Measurements from ENCODE around the gene ZBED1.
"Not testable (repeated sequence)": the region's sequence is repeated elsewhere in the genome, so short reads cannot be mapped to it uniquely, and the experiment has no call there.

ZBED1 gene

DNA sequence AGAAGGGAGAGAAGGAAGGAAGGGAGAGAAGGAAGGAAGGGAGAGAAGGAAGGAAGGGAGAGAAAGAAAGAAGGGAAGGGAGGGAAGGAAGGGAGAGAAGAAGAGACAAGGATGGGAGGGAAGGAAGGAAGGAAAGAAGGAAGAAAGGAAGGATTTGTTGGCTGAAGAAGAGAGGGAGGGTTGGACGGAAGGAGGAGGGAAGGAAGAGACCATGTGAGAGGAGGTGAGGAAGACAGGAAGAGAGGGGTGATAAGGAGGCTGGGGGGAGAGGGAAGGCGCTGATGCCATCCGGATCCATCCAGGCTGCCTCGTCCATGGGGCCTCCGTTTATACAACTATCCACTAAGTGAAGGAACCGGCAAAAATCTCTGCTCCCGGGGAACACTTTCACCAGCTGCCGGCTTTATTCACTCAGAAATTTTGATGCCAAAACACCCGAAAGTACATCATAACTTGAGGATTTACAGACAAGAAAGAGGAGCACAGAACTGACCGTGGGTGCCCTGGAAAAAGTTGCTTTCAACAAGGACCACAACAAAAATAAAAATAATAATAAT, 14.9 kb downstream of the ZBED1 start:
- peak overlapping the region in 1 of 2 donors; percentile 29 for H3K27ac ChIP-seq (ENCODE audit: low read depth in 2 of 2, low read length in 2 of 2)
- H3K4me3 ChIP-seq (ENCODE audit: low read length in 2 of 2): no peak overlapping the region
- no peaks in the 10 kb centered on the region for H3K4me1 ChIP-seq (ENCODE audit: control insufficient read depth in 2 of 2, insufficient read depth in 2 of 2, low read length in 2 of 2)
- H3K27me3 ChIP-seq (ENCODE audit: control insufficient read depth in 2 of 2, insufficient read depth in 2 of 2, low read length in 2 of 2): no peaks in the 10 kb centered on the region
- H3K36me3 ChIP-seq (ENCODE audit: control insufficient read depth in 2 of 2, insufficient read depth in 2 of 2, low read length in 2 of 2): peaks cover 42 to 43% of the 10 kb centered on the region in 2 donors
- H3K9ac ChIP-seq (ENCODE audit: low read depth in 1 of 2, low read length in 2 of 2): no peak overlapping the region
- no peaks in the 10 kb centered on the region for H3K9me3 ChIP-seq (ENCODE audit: control insufficient read depth in 2 of 2, low read length in 2 of 2)

DNA sequence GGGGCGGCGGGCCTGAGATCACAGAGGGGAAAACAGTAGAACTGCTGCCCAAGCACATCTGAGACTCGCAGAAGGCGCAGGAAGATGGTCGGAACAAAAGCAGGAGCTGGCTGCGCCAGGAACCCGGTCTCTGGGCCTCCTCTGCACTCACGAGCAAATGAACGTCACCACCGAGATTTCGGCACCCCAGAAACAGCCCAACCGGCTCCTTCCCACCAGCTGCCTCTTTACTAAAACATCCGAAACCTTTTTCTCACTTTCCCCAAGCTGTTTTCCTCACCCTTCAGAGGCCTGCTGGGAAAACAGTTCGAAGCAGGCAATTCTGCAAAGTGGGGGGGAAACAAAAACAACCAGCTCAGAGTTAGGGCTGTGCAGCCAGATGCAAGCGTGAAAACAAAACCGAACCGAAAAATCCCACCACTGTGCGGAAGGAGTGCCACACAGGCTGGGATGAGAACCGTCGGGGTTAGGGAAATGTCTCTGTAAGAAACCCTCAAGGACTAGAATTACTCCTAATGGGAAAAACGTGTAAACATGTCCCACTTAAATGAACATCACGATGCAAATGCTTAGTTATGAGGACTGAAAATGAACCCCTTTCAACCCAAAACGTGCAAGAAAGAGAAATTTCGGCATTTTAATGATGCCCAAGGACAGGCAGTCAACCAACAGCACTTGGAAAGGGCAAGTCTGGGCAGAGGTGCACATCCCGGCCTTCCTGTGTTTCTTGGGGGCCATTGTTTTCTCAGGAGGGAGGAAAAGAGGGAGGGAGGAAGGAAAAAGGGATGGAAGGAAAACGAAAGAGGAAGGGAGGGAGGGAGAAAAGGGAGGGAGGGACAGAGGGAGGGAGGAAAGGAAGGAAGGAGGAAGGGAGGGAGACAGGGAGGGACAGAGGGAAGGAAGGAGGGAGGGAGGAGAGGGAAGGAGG, 15.8 kb downstream of the ZBED1 start:
- no peaks in the 10 kb centered on the region for H3K9me3 ChIP-seq (ENCODE audit: control insufficient read depth in 2 of 2, low read length in 2 of 2)
- peak overlapping the region in 1 of 2 donors; percentile 56 for H3K27ac ChIP-seq (ENCODE audit: low read depth in 2 of 2, low read length in 2 of 2)
- peak overlapping the region in 1 of 2 donors; percentile 9 for H3K4me3 ChIP-seq (ENCODE audit: low read length in 2 of 2)
- H3K4me1 ChIP-seq (ENCODE audit: control insufficient read depth in 2 of 2, insufficient read depth in 2 of 2, low read length in 2 of 2): no peaks in the 10 kb centered on the region
- peaks cover 34 to 35% of the 10 kb centered on the region in 2 donors for H3K36me3 ChIP-seq (ENCODE audit: control insufficient read depth in 2 of 2, insufficient read depth in 2 of 2, low read length in 2 of 2)
- H3K27me3 ChIP-seq (ENCODE audit: control insufficient read depth in 2 of 2, insufficient read depth in 2 of 2, low read length in 2 of 2): no peaks in the 10 kb centered on the region
- peak overlapping the region in 1 of 2 donors; percentile 9 for H3K9ac ChIP-seq (ENCODE audit: low read depth in 1 of 2, low read length in 2 of 2)

DNA sequence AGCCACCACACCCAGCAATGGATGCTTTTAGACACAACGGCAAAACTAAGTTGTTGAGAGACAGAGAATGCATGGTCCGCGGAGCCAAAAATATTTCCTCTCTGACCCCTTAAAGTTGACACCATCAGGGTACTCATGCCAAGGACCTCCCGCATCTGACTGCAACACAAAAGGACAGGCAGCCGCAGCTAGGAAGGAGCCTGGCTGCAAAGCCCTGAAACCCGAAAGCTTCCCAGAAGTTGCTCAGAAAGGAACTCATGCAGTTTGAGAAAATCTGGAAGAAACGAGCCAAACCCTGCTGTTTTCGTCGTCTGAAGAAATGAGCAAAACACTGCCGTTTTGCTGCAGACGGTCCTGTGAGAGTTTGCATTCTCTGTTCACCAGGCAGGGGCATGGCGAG, 16.5 kb downstream of the ZBED1 start:
- Histone ChIP-seq H3K36me3 (ENCODE audit: control insufficient read depth in 2 of 2, insufficient read depth in 2 of 2, low read length in 2 of 2) (peaks cover 28 to 30% of the 10 kb centered on the region in 2 donors), H3K9me3 (ENCODE audit: control insufficient read depth in 2 of 2, low read length in 2 of 2) (no peaks in the 10 kb centered on the region), H3K27me3 (ENCODE audit: control insufficient read depth in 2 of 2, insufficient read depth in 2 of 2, low read length in 2 of 2) (no peaks in the 10 kb centered on the region), H3K27ac (ENCODE audit: low read depth in 2 of 2, low read length in 2 of 2) (peak overlapping the region in 1 of 2 donors; percentile 56), H3K4me3 (ENCODE audit: low read length in 2 of 2) (no peak overlapping the region), H3K9ac (ENCODE audit: low read depth in 1 of 2, low read length in 2 of 2) (peak overlapping the region; percentile 9 to 32), H3K4me1 (ENCODE audit: control insufficient read depth in 2 of 2, insufficient read depth in 2 of 2, low read length in 2 of 2) (no peaks in the 10 kb centered on the region)

DNA sequence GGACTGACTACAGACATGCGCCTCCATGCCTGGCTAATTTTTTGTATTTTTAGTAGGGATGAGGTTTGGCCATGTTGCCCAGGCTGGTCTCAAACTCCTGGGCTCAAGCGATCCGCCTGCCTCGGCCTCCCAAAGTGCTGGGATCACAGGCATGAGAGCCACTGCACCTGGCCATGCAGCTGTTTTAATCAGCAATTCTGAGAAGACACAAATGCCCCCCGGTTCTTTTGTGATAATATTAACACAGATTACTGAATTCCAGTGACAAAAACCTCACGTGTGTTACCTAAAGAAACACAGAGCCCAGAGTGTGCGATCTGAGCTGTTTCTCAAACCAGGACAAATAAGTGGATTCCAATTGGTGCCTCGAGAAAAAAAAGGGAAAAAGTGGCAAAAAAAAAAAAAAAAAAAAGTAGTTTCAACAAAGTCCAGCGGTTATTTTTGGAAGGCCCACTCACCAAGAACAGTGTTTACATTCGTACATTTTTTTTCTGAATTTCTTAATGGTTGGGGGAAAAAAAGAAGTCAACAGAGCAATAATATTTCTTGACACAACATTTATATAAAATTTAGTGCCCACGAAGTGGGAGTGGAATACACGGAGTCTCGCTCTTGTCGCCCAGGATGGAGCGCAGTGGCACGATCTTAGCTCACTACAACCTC, 17.2 kb downstream of the ZBED1 start:
- peaks cover 0 to 2% of the 10 kb centered on the region in 2 donors for H3K4me1 ChIP-seq (ENCODE audit: control insufficient read depth in 2 of 2, insufficient read depth in 2 of 2, low read length in 2 of 2)
- no peak overlapping the region for H3K4me3 ChIP-seq (ENCODE audit: low read length in 2 of 2)
- H3K9ac ChIP-seq (ENCODE audit: low read depth in 1 of 2, low read length in 2 of 2): no peak overlapping the region
- no peak overlapping the region for H3K27ac ChIP-seq (ENCODE audit: low read depth in 2 of 2, low read length in 2 of 2)
- peaks cover 21 to 23% of the 10 kb centered on the region in 2 donors for H3K36me3 ChIP-seq (ENCODE audit: control insufficient read depth in 2 of 2, insufficient read depth in 2 of 2, low read length in 2 of 2)
- no peaks in the 10 kb centered on the region for H3K9me3 ChIP-seq (ENCODE audit: control insufficient read depth in 2 of 2, low read length in 2 of 2)
- H3K27me3 ChIP-seq (ENCODE audit: control insufficient read depth in 2 of 2, insufficient read depth in 2 of 2, low read length in 2 of 2): no peaks in the 10 kb centered on the region

DNA sequence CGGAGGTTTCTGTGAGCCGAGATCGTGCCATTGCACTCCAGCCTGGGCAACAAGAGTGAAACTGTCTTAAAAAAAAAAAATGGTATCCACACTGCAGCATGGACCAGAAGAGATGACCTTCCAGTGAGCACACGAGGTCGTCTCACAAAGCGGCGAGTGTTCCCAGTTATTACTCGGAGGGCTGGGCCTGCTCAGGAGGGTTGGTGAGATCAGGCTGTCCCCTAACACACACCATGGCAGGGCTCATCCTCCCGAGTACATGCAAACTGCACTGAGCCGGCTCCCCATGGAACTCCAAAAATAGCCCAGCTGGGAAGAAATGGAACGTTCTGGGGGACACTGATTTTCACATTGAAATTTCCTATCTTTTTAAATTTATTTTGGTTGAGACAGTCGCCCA, 19.2 kb downstream of the ZBED1 start:
- H3K36me3 ChIP-seq (ENCODE audit: control insufficient read depth in 2 of 2, insufficient read depth in 2 of 2, low read length in 2 of 2): peaks cover 6 to 11% of the 10 kb centered on the region in 2 donors
- not testable (repeated sequence) for H3K4me3 ChIP-seq (ENCODE audit: low read length in 2 of 2); H3K27me3 ChIP-seq (ENCODE audit: control insufficient read depth in 2 of 2, insufficient read depth in 2 of 2, low read length in 2 of 2); H3K9me3 ChIP-seq (ENCODE audit: control insufficient read depth in 2 of 2, low read length in 2 of 2); H3K27ac ChIP-seq (ENCODE audit: low read depth in 2 of 2, low read length in 2 of 2); H3K9ac ChIP-seq (ENCODE audit: low read depth in 1 of 2, low read length in 2 of 2)
- H3K4me1 ChIP-seq (ENCODE audit: control insufficient read depth in 2 of 2, insufficient read depth in 2 of 2, low read length in 2 of 2): peaks cover 0 to 14% of the 10 kb centered on the region in 2 donors

DNA sequence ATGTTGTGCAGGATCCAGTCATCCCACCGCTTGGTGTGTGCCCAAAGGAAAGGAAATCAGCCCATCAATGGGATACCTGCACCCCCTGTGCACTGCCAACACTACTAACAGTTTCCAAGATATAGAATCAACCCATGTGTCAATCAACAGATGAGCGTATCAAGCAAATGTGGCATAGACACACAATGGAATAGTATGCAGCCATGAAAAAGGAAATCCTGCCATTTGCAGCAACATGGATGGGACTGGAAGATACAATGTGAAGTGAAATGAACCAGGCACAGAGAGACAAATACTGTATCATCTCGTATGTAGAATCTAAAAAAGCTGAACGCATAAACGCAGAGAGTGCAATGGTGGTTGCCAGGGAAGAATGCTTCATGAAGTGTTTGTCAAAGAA, 20.8 kb downstream of the ZBED1 start:
- not testable (repeated sequence) for H3K27ac ChIP-seq (ENCODE audit: low read depth in 2 of 2, low read length in 2 of 2); H3K27me3 ChIP-seq (ENCODE audit: control insufficient read depth in 2 of 2, insufficient read depth in 2 of 2, low read length in 2 of 2); H3K36me3 ChIP-seq (ENCODE audit: control insufficient read depth in 2 of 2, insufficient read depth in 2 of 2, low read length in 2 of 2); H3K9me3 ChIP-seq (ENCODE audit: control insufficient read depth in 2 of 2, low read length in 2 of 2); H3K4me3 ChIP-seq (ENCODE audit: low read length in 2 of 2); H3K9ac ChIP-seq (ENCODE audit: low read depth in 1 of 2, low read length in 2 of 2)
- H3K4me1 ChIP-seq (ENCODE audit: control insufficient read depth in 2 of 2, insufficient read depth in 2 of 2, low read length in 2 of 2): peaks cover 0 to 14% of the 10 kb centered on the region in 2 donors

DNA sequence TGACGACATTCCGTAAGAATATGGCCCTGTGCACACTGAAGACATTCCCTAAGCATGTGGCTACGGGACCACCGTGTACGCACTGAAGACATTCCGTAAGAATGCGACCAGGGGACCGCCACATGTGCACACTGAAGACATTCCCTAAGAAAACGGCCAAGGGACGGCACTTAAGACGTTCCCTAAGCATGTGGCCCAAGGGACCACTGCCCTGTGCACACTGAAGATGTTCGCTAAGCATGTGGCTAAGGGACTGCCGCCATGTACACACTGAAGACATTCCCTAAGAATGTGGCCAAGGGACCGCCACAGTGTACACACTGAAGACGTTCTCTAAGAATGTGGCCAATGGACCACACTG, 21.4 kb downstream of the ZBED1 start:
- no peak overlapping the region for H3K27ac ChIP-seq (ENCODE audit: low read depth in 2 of 2, low read length in 2 of 2)
- no peak overlapping the region for H3K4me3 ChIP-seq (ENCODE audit: low read length in 2 of 2)
- peaks cover 0 to 14% of the 10 kb centered on the region in 2 donors for H3K4me1 ChIP-seq (ENCODE audit: control insufficient read depth in 2 of 2, insufficient read depth in 2 of 2, low read length in 2 of 2)
- H3K36me3 ChIP-seq (ENCODE audit: control insufficient read depth in 2 of 2, insufficient read depth in 2 of 2, low read length in 2 of 2): peaks cover 0 to 4% of the 10 kb centered on the region in 2 donors
- H3K9ac ChIP-seq (ENCODE audit: low read depth in 1 of 2, low read length in 2 of 2): no peak overlapping the region
- H3K9me3 ChIP-seq (ENCODE audit: control insufficient read depth in 2 of 2, low read length in 2 of 2): no peaks in the 10 kb centered on the region
- no peaks in the 10 kb centered on the region for H3K27me3 ChIP-seq (ENCODE audit: control insufficient read depth in 2 of 2, insufficient read depth in 2 of 2, low read length in 2 of 2)

DNA sequence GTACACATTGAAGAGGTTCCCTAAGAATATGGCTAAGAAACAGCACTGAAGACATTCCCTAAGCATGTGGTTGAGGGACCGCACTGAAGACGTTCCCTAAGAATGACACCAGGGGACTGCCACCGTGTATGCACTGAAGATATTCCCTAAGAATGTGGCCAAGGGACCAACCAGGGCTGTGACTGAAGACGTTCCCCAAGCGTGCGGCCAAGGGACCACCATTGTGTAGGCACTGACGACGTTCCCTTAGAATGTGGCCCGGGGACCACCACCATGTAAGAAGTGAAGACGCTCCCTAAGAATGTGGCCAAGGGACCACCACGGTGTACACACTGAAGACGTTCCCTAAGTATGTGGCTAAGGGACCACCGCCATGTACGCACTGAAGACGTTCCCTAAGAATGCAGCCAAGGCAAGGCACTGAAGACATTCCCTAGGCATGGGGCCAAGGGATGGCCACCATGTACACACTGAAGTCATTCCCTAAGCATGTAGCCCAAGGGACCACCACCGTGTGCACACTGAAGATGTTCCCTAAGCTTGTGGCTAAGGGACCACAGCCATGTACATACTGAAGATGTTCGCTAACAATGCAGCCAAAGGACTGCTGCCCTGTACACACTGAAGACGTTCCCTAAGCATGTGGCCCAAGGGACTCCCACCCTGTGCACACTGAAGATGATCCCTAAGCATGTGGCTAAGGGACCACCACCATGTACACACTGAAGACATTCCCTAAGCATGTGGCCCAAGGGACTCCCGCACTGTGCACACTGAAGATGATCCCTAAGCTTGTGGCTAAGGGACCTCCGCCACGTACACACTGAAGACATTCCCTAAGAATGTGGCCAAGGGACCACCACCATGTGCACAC, 22.0 kb downstream of the ZBED1 start:
- Histone ChIP-seq H3K27me3 (ENCODE audit: control insufficient read depth in 2 of 2, insufficient read depth in 2 of 2, low read length in 2 of 2) (no peaks in the 10 kb centered on the region), H3K9me3 (ENCODE audit: control insufficient read depth in 2 of 2, low read length in 2 of 2) (no peaks in the 10 kb centered on the region), H3K4me1 (ENCODE audit: control insufficient read depth in 2 of 2, insufficient read depth in 2 of 2, low read length in 2 of 2) (peaks cover 0 to 17% of the 10 kb centered on the region in 2 donors), H3K36me3 (ENCODE audit: control insufficient read depth in 2 of 2, insufficient read depth in 2 of 2, low read length in 2 of 2) (peaks cover 0 to 4% of the 10 kb centered on the region in 2 donors), H3K27ac (ENCODE audit: low read depth in 2 of 2, low read length in 2 of 2) (no peak overlapping the region), H3K9ac (ENCODE audit: low read depth in 1 of 2, low read length in 2 of 2) (no peak overlapping the region), H3K4me3 (ENCODE audit: low read length in 2 of 2) (no peak overlapping the region)

DNA sequence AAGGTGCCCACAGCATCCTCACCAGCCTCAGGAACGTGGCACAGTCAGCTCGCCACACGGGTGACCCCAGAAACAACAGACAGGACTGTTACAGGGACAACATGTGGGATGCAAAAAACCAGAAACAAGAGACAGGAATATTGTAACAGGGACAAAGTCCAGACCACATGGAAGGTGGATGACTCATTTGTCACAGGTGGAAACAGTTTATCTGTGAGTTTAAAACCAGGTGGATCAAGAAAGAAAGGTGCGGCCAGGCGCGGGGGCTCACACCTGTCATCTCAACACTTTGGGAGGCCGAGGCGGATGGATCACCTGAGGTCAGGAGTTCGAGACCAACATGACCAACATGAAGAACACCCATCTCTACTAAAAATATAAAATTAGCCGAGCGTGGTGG, 23.5 kb downstream of the ZBED1 start:
- H3K27ac ChIP-seq (ENCODE audit: low read depth in 2 of 2, low read length in 2 of 2); H3K9me3 ChIP-seq (ENCODE audit: control insufficient read depth in 2 of 2, low read length in 2 of 2); H3K4me3 ChIP-seq (ENCODE audit: low read length in 2 of 2); H3K36me3 ChIP-seq (ENCODE audit: control insufficient read depth in 2 of 2, insufficient read depth in 2 of 2, low read length in 2 of 2); H3K27me3 ChIP-seq (ENCODE audit: control insufficient read depth in 2 of 2, insufficient read depth in 2 of 2, low read length in 2 of 2); H3K9ac ChIP-seq (ENCODE audit: low read depth in 1 of 2, low read length in 2 of 2): not testable (repeated sequence)
- H3K4me1 ChIP-seq (ENCODE audit: control insufficient read depth in 2 of 2, insufficient read depth in 2 of 2, low read length in 2 of 2): peaks cover 0 to 17% of the 10 kb centered on the region in 2 donors
